Epidermal melanocyte (primary cell): Measurements from ENCODE around the gene IFT27.

ENCODE experiments used
- DNase-seq: peaks from one replicate; pipeline ENCODE4 v3.0.0; 2011; ENCODE audit warnings: low spot score; ENCODE audit not compliant: insufficient read length

The IFT27 gene

DNA sequence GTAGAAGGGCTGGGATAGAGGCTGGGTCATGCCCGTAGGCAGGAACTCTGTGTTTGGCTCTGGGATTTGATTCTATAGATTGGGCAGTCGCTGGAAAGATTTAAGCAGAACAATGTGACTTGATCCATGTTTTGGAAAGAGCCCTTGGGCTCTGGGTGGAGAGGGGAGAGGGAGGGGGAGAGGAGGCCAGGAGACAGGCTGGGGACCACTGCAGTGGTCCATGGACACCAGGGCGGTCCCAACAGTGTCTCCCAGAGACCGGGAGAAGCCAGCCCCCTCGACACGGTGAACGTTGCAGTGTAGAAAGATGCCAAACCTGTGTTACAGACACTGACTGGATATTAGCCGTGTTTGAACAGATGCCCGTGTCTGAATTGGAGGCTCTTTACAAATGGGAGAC, 21.5 kb upstream of the IFT27 start:
- DNase-seq: no peak

DNA sequence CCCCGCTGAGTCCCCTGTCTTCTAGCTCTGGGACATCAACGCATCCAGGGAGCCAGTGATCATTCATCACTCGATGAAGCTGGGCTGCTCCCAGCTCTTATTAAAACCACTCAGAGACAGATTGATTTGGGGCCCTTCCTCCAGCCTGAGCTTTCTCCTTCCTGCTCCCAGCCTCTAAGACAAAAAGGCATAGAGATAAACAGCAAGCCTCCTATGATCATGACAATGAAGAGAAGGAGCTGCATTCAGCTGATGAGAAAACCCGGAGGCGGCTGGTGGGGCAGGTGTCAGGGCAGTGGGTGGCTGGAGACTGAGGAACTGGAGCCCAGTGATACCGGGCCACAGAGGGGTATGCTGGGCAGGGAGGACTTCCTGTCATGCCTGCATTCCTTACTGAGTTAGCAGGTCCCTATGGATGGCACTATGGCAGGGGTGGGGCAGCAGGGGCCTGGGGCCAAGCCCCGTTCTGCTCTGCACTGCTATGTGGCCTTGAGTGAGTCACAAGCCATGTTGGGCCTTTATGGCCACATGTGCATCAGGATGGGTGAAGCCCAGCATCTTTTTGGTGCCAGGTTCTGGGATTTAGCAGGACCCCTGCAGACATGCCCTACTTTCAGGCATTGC, 20.7 kb upstream of the IFT27 start:
- DNase-seq: no peak

DNA sequence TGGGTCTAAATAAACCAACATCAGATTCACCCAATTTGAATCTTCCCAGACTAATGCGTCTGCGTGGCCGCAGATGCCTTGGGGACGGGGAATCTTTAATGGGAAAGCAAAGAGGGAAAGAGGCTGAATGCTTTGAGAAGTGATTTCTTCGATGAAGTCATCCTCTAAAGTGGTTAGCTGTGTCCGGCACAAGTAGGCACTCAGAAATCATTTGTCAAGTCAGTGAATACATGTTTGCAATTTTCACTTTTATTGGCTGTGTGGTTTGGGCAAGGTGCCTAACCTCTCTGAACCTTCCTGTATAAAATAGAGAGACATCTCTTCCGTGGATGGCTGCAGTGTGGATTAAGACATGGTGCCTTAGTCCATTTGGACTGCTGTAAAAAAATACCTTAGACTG, 19.7 kb upstream of the IFT27 start:
- DNase-seq: no peak

DNA sequence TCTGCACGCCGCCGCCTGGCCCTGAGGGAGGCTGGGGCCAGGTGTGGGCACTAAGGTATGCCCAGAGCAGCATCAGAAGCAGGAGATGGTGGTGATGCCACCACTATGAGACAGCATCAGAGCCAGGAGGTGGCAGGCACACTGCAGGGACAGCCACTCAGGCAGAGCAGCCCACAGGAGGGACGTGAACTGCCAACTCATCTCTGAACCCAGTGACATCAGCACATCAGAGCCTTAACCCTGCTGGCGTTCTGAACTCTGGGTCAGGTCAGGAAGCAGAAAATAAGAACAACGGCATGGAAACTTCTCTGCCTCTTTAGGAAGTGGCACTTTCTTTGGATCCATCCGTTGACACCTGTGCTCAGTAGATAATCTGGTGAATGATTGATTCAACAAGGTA, 14.7 kb upstream of the IFT27 start:
- no peak for DNase-seq

DNA sequence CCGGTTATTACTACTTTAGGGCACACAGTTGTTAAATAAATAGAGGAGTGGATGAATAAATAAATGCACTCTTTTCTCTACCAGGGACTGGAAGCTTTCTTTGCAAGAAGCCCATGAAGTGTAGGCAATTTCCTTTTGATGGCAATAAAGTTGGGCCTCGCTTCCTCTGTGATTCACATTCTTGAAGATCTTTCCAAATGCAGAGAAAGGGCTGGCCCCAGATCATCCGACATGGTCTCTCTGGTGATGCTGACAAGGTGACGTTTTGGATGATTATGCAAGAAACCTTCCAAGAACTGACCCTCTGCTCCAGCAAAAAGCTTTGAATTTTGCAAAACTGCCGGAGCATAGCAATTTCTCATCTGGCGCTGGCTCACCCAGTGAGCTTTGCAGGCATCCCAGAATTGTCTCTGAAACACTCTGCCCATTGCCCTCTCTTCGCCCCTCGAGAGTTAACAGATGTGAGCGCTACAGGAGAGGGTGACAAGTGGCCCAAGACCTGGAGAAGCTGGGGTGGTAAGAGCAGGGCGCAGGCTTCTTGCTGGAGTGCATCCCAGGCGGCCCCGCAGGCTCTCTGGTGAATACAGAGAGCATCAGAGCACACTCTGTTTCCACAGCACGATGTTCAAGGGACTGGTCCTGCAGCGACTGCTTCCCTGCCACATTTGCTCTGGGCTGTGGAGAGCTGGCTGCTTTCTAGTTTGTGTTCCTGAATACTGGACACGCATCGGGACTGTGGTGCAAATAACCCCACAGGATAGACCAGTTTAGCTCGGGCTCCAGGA, 11.5 kb upstream of the IFT27 start:
- no peak for DNase-seq

DNA sequence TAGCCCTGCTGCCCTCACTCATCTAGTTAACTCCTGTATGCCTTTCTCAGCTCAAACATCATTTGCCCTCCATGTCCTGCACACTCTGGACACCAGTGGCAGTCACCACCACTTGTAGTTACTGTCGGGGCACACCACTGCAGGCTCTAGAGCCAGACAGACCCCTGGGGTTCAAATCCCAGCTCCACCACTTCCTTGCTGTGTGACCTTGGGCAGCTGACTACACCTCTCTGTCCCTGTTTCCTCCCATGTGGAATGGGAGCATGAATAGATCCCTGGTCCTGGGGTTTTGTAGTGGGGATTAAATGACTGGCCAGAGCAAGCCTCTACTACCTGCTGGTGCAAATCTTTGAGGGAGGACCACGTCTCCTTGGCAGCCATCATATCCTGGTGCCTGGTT, 7.8 kb upstream of the IFT27 start:
- no peak for DNase-seq

DNA sequence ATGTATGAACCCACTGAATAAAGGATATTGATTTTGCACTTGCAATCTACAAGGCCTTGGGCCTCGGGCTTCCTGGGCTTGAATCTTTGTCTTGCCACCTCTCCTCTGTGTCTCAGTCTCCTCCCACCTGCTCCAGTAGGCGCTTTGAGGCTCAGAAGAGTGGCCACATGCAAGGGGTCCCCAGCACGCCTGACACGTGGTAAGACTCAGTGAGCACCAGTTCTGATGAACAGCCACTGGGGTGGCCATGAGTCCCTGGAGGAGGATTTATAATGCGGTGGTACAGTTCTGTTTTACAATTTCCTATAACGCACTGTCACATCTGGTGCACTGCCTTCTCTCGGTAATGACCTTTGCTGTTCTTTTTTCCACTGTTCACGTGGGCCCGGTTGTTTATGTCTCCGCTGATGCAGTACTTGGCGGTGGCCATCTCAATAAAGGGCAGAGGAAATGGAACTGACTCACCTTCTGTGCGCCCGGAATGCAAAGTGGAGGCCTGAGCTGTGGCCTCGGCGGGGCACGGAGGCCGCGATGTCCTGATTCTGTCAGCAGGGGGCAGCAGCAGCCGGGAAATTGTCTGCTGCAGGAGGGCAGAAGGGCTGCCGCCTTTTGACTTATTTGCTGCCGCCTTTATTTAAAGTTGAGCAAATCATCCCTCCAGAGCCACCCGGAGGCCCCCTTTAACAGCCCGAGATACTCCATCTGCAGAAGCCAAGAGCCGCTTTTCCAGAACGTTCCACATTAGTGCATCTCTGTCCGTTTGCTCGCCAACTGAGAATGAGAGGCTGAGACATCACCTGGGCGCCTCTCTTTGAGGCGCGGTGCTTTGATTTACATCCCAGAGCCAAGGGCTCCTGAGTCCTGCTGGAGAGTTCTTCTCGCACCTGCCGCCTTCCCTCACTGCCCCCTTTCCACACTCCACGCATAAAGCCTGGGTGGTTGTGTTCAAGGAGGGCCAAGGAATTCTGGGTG, 6.0 kb upstream of the IFT27 start:
- peak; percentile 77 for DNase-seq

DNA sequence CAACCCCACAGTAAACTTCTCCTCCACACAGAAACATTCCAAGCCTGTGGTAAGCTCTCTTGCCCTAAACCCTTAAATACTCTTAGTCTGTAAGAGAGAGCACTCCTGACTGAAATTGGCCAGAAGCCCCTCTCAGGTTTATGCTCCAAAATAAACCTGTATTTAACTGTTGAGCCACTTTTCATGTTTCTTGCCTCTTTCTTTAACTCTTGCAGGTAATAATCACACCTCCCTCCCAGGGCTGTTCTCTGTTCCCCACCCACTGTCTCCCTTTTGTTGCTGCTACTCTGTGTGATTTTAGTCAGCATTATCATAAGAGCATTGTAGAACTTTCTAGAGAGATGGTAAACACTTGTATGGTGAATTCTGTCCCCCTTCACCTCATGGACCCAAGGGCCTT, 2.1 kb upstream of the IFT27 start:
- no peak for DNase-seq

DNA sequence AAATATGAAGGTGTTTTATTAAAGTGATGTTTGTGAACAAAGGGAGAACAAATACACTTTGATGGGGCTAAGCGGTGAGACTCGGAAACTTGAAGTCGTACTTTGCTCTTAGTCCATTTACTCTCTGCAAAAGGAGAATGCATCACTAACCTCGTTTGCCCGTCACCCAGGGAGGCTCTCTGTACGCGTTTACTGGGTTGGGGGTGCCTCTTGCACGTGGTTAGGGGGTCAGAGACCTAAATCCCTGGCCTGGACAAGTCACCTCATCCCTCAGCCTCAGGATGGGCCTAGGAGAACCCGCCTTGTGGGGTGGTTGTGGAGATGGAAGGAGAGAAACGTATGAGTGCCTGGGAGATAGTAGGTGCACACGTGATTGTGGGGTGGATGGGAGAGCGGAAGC, 803 bp upstream of the IFT27 start:
- DNase-seq: no peak

DNA sequence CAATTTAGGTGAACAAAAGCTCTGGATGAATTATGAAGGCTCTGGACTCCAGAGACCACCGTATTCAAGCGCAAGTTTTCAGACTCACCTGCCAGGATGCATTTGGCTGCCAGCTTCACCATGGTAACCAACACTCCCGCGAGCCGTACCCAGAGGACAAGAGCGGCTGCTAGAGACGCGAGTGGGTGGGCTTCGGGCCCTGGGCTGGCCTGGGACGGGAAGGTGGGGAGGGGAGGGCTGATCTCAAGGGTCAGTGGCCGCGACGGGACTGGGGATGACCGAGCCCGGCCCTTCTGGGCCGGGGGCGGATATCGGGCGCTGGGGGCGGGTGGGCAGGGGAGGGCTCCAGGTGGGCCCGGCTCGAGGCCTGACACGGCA, 344 bp downstream of the IFT27 start:
- DNase-seq: no peak

DNA sequence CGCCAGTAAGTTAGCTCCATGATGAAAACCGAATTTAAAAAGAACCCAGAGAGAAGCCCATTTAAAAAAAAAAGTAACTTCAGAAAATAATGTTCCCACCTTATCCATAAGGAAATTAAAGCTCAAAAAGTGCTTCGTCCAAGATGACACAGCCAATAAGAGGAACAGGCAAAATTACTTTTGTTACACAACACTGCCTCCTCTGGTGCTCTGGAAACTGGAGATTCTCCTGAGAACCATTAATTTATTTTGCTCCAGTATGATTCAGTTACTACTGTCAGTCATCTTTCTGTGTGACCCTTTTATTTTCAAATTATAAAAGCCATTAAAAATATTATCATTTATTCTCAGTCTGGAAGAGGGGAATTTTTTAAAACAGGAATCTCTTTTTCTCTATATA, 2.0 kb downstream of the IFT27 start:
- no peak for DNase-seq

DNA sequence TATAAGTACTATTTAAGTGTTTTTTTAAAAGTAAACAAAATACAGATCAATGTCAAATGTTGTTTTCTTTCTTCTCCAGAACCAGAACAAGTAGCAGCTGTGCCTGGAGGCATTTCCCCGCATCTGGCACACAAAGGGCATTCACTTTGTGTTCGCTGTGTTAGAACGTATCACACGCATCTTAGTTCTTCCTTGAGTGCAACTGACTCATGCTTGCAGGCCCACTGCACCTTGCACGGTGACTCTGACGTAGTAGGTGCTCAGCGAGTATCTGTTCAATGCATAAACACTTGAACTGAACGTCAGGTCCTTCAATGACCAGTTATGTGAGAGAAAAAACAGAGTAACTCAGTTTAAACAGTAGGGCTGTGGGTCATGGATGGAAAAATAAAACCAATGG, 3.5 kb downstream of the IFT27 start:
- no peak for DNase-seq

DNA sequence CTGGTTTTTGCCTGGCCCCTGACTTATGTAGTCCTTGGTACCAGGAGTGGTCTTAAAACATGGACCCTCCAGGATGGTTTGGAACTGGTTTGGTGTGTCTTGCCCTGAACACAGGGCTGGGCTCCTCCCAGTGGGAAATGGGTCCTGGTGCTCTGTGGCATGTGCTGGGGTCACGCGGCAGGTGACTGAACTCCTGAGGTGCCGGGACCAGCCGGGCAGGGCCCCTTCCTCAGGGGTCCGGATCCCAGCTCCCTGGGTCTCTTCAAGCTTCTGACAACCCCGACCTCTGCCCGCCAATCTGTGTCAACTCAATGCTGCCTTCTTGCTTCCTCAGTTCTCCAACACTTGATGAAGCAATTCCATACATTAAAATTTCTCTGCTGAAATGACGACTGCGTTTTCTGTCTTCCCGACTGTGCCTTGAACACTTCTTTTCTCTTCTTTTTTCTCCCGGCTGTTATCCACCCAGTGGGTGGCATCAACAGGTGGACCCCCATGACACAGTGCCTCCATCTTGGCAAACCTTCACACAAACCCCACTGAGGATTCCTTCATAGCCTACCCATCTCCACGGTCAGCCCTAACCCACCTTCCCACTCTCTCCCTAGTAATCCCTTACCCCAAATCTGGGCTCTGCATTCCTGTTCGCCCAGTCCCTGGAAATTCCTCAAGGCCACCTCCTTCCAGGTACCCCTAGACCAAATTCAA, 4.4 kb downstream of the IFT27 start:
- DNase-seq: no peak

DNA sequence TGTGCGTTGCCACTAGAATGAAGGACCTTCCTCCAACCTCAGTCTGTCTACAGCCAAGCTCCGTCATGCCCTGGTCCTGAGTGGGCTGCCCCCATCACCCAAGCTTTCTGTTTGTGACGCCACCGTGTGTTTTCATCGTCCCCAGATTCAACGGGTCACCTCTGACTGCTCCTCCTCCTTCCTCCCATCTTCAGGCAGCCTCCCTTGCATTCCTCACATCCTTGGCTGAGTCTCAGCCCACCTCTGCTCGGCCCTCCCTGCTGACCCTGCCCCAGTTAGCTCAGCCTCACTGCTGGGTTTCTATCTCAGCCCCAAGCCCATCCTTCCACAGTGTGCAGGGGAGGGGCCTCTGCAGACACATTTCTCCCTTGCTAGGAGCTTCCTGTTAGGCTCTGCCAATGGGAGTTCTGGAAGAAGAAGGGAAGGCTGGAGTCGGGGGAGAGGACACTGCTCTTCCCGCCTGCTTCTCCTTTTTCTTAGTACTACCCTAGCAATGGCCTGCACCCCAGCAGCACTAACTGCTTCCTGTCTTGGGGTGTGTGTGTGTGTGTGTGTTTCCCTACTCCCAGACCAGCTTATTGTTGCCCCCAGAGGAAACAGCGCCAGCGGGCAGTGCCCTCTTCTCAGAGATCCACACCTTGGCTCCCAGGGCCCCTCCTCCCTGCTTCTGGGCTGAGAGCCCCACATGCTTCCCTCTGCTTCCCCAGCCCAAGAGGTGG, 5.2 kb downstream of the IFT27 start:
- DNase-seq: no peak

DNA sequence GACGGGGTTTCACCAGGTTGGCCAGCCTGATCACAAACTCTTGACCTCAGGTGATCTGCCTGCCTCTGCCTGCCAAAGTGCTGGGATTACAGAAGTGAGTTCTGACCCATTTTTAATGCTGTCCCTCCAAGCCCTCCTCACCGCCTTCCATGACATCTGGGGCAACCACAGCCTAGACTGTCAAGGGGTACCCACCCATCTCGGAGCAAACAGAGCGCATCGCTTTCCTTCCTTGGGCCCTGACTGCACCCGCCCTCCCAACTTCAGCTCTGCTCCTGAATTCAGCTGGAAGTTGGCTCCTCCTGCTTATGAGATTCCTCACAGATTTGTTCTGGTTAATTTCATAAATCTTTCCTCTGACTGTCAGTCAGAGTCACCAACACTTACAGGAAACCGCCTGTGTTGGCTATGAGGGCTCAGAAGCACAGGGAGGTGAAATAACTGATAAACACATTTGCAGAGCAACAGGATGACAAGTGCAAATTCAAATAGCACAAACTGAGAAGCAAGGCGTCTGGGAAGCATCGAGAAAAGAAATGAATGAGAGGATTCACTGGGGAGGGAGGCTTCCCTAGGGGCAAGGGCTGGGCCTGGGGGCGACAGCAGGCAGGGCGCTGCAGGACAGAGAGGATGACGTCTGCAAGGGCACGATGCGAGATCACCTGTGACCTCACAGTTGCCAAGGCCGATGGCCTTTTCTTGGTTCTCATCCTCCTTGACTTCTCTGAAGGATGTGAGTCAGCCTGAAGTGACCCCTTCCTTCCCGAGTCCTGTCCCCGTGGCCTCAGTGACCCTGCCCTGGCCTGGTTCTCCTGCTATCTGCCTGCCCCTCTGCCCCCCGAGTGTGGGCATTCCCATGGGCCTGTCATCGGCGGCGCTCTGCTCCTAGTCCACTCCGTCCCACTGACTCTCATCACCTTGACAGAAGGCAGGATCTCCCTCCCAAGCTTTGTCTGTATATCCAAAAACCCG, 6.1 kb downstream of the IFT27 start:
- DNase-seq: no peak

DNA sequence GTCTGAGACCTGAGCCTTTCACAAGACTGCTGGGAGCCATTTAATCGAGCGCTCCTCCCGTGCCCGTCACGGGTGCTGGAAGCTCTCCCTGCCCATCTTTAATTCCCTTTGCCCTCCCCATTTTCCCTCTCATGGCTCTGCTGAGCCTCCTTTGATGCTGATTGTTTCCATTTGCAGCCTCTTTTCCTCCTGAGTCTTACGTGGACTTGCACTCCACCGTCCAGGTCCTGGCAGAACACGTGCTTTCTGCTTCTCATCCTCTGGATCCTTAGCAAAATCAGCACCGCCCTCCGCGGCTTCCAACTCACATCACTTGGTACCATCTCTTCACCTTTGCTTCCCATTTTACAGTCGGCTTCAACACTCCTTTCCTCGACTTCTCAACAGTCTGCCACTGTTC, 7.3 kb downstream of the IFT27 start:
- no peak for DNase-seq

DNA sequence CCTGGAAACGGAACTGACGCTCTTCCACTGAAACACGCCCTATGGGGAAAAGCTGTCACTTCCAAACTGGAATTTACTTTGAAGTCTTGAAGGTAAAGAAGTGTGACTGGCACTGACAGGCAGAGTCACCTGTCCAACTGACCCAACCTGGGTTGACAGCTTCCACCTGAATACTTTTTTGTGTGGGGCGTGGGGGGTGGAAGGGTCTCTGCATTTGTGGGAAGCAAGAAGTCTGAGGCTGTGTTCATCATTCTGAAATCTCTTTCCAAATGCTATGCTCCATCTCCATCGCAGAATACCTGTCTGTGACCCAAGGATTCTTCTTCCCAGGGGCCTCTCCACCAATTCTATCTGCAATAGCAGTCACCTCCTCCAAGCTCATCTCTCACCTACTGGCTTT, 7.8 kb downstream of the IFT27 start:
- no peak for DNase-seq

DNA sequence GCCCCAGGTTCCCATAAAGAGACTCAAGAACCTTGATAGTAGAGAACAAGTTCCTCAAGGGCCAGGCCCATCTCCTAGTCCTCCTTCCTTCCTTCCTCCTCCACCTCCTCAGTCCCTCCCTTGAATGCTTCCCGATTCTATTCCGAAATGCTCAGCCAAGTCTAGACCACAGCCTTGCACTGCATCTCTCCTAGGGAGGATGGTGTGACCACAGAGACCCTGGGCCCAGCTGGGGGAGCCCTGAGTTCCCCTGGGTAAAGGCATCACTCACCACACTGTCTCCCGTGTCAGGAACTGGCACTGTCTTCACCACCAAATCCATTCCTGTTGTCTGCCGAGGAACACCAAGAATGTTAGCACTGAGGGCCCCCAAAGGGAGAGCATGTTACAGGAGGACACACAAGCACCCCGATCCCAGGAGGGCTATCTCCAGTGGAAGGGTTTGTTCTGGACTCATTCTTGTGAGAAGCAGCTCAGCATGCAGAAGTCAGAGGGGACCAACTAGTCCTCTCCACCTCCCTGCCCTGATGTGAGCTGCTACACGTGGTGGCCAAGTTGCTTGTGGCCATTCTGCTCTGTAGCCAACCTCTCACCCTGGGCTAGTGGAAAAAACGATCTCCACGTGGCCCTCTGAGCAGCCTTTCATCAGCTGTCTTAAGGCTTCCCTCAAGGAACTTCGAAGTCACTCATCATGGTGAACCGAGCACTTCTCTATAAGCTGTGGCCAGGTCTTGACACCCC, 8.7 kb downstream of the IFT27 start:
- no peak for DNase-seq

DNA sequence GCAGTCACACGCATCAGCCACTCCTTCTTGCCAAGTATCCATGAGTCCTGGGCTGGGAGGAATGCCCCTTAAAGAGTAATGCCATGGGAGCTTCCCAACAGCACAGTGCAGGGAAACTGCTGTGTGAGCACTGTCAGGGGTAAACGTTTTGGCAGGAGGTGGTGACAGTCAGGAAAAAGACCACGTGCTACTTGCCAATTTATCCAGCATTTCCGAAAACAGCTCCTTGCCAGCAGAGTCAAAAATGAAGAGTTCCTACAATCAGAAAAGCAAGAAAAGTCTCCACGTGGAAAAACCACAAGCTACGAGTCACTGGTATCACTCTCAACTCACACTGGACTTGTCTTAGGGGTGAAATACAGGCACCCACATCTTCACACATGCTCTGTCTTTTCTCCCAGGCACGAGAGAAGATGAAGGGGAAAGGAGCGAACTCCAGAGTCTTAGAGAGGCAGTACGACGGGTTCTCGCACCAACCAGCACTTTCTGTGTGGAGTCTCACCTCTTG, 9.9 kb downstream of the IFT27 start:
- no peak for DNase-seq
